LNCAP (cell line): ENCODE measurements around the gene TBC1D24.

ENCODE experiments used
- TF ChIP-seq, protein P1 (sequence below): fragments of 450-650 bp; IDR thresholded peaks from 2 replicates; pipeline ENCODE4 v1.5.1; 2017; ENCODE audit warnings: mild to moderate bottlenecking

The TBC1D24 gene

DNA sequence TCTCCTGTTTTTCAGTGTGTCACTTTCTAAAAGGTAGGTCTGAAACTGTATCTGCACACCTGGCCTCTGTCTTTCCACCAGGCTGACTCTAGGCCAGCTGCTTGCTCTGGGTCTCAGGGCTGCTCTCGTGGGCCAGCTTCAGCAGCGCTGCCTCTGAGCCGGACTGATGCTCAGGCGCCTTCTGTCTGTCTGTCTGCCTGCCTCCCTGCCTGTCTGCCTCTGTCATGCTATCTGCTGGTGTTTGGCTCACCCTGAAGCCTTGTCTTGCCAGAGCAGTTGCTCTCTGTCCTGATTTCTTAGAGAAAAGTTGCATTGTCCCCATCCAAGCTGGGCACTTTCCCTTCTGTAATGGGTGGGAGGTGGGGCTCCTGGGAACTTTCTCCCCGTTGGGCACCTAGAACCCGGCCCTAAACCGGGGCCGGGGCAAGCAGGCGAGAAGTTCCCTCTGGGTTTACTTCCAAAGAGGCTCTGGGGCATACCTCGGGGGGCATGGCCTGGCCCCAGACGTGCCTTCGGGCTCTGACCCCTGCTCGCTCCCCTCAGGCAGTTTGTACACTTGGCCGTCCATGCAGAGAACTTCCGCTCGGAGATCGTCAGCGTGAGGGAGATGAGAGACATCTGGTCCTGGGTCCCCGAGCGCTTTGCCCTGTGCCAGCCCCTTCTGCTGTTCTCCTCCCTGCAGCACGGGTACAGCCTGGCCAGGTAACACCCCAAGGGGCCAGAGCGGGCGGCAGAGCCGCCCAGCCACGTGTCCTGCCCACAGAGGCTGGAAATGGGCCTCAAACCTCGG lies 23.0 kb downstream of the TBC1D24 start:
- TF ChIP-seq, protein P1, sequence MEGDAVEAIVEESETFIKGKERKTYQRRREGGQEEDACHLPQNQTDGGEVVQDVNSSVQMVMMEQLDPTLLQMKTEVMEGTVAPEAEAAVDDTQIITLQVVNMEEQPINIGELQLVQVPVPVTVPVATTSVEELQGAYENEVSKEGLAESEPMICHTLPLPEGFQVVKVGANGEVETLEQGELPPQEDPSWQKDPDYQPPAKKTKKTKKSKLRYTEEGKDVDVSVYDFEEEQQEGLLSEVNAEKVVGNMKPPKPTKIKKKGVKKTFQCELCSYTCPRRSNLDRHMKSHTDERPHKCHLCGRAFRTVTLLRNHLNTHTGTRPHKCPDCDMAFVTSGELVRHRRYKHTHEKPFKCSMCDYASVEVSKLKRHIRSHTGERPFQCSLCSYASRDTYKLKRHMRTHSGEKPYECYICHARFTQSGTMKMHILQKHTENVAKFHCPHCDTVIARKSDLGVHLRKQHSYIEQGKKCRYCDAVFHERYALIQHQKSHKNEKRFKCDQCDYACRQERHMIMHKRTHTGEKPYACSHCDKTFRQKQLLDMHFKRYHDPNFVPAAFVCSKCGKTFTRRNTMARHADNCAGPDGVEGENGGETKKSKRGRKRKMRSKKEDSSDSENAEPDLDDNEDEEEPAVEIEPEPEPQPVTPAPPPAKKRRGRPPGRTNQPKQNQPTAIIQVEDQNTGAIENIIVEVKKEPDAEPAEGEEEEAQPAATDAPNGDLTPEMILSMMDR: no peak

DNA sequence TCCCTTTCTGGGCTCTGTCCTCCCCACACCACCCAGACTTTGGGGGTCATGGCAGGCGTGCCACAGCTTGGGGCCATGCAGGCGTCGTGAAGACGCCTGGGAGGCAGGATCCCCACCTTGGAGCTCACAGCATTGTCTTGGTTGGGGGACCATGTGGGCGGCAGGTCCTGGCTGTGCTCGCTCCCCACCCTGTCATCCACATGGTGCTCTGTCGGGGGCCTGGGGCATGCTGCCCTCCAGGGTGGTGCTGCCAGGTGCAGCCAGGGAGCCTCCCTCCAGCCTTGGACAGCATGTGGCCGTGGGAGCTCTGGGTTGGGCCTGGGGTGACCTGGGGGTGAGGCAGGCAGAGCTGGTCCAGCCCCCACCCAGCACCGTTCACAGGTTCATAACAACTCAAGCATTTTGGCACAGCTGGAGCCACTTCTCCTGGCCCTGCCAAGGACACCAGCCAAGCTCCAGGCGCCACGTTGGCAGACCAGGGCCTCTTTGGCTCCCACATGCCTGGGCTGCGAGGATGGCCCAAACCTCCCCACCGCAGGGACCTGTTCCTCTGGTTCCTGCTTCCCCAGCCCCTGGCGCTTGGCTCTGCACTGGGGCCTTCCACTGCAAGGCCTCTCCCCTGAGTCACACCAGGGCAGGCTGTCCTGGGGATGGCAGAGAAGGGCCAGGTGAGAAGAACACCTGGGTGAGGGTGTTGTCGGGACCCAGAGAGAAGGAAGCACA lies 23.8 kb downstream of the TBC1D24 start:
- TF ChIP-seq, protein P1: no peak

DNA sequence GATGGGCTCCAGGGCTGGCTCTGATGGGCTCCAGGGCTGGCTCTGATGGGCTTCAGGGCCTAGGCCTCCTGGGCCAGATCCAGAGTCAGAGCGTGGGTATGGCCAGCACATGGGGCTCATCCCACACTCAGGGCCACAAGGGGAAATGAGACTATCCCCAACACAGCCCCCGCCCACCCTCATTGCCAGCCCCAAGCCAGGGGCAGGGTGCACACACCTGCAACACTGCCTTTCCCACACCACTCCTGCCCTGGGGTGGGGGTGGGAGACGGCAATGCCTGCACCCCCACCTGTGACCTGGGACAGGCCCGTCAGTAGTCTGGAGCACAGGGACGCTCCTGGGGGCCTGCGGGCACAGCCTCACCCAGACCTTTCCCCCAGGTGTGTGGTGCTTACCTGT lies 24.5 kb downstream of the TBC1D24 start:
- TF ChIP-seq, protein P1: no peak

DNA sequence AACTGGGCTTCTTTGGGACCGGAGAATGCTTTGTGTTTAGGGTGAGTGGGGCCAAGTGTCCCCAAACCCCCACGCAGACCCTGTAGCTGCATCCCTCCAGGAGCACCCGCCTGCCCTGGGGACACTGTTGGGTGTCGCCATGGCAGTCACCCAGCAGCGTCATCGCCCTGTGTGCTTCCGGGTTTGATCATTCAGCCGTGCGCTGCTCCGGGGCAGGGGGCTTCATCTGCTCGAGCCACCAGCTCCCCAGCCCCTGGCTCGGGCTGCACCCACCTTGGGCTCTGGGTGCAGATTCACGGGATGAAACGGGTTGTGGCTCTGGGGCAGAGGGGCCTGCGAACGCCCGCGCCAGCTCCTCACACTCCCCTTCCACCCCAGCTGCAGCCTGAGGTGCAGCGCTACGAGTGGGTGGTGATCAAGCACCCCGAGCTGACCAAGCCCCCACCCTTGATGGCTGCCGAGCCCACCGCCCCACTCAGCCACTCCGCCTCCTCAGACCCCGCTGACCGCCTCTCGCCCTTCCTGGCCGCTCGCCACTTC lies 25.0 kb downstream of the TBC1D24 start:
- TF ChIP-seq, protein P1: no peak

DNA sequence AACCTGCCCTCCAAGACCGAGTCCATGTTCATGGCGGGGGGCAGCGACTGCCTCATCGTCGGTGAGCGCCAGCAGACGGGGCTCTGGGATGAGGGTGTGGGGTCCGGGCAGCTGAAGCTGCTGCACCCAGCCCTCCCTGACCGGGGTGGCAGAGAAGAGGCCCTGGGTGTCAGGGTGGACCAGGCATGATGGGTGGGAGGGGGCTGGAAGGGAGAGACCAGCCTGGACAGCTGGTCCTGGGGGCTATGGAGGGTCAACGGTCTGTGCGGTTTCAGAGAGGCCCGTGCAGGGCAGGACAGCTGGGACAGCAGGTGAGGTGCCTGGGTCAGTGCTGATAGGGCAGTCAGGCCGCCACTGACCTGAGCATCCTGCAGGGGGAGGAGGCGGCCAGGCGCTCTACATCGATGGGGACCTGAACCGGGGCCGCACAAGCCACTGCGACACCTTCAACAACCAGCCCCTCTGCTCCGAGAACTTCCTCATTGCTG lies 25.5 kb downstream of the TBC1D24 start:
- TF ChIP-seq, protein P1: no peak

DNA sequence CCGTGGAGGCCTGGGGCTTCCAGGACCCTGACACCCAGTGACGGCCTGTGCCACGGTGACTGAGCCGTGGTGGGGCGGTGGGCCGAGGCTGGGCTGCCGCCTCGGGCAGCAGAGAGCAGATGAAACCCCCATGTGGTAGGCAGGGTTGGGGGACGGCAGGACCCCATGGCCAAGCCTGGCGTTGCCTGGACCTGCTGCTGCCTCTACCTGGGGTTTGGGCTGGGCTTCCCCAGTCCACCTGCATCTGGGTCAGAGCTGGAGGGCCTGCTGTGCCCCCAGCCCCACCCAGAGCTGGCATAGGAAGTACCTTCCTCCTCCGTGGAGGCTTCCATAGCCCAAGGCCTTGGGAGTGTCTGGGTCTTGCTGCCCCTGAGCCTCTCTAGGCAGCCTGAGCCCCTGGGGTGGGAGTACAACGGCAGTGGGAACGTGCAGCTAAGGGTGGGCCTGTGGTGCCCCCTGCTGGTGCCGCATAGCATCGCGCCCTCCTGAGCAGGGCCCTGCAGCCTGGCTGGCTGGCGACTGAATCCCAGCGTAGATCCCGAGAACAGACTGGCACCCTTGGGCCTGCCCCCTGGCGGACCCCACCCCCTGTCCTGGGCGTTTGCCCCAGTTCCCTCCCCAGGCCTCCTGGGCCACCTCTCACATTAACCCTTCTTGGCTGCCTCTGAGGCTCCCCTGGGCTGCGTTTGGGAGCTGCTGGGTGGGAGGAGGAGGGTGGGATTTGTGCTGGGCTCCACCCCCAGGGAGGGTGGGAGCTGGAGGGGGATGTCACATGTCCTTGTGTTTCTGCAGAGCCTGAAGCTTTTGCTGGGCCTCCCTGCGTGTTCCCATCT lies 26.2 kb downstream of the TBC1D24 start:
- TF ChIP-seq, protein P1: peak; percentile 94
